Measurements from ENCODE around the gene KRT7. TPM values are rescaled to one million over a fixed set of nuclear protein-coding genes. Genes with fewer than 3 reads are reported as not detected.

Gene KRT7
- total RNA-seq, 1 donor from 2014 or later: not detected

DNA sequence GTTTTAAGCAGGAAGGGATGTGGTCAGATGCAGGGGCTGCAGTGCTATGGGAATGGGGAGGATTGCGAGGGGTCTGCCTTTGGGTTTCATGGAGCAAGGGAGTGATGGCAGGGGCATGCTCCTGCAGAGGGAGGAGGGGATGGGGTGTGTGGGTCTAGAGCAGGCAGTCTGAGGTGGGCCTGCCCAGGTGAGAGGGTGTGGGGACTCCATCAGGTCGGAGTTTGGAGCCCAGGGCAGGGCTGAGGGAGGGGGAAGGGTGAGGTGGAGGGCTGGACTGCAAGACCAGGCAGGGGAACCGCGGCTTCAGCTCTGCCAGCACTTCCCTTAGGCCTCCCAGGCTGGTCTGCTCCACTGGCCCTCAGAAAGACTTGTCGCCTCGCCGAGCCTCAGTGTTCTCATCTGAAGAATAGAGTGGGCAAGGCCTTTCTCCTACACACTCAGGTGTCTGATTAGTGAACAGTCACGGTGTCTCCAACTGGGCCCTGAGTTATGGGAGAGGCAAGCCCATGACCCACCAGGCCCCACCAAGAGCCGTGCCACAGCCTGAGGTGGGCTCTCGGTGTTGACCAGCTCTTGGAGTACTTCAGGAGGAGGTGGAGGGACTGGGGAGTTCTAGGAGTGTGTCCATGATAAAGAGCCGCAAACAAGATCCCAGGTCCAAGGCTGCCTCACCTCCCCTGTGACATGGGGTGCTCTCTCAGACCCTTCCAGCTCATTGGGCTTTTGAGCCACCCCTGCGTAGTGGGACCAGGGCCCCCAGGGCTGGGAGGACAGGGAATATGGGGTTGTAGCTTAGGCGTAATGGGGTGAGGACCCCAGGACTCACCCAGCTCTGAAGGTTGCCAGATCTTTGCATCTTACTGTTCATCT lies 21.1 kb upstream of the KRT7 start:
- Histone ChIP-seq H3K9ac (ENCODE audit: low read depth in 1 of 3, low read length in 3 of 3) (peak overlapping the region in 1 of 3 donors; percentile 16), H3K27me3 (ENCODE audit: control insufficient read depth in 3 of 3, insufficient read depth in 3 of 3, low read length in 3 of 3) (no peaks in the 10 kb centered on the region), H3K27ac (ENCODE audit: low read depth, low read length) (no peak overlapping the region), H3K9me3 (ENCODE audit: control insufficient read depth in 3 of 3, low read length in 3 of 3) (no peaks in the 10 kb centered on the region), H3K4me3 (ENCODE audit: low read length in 3 of 3) (no peak overlapping the region), H3K4me1 (ENCODE audit: control insufficient read depth in 3 of 3, insufficient read depth in 3 of 3, low read length in 3 of 3) (peaks cover 23 to 41% (median 39%) of the 10 kb centered on the region in 3 donors), H3K36me3 (ENCODE audit: control insufficient read depth in 3 of 3, insufficient read depth in 3 of 3, low read length in 3 of 3) (no peaks in the 10 kb centered on the region)

DNA sequence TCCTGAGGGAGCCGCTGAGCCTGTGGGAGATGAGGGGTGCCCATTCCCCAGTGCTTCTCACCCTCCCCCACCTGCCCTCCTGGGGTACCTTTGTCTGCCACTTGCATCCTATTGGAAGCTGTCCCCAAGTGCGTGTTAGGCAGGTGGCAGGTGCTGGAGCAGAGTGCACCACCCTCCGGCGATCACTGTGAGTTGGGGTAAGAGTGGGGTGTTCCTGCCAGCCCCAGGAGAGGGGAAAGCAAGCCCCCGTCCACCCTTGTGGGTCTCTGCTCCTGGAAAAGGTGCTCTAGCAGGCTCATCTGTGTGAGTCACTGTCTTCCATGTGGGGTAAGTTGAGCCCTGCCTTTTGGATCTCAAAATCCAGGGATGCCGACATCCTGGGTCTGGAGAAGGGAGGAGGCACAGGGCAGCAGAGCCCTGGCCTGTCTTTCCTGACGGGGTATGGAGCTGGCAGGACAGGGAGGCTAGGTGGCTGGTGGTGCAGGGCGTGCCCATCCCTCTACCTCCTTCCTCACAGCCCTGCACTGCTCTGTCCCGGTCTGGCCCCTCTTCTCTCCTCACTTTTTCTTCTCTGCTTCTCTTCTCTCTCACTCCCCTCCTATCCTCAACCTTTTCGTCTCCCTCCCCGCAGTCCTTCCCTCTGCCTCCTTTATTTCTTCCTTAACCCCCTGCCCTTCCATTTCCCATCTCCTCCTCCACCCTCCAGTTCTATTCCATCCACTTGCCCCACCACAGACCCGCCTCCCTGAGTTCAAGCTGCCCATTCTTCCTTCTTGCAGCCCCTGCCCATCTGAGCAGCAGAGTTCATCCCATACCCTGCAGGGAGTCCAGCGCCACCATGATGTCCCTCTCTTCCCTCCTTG lies 20.1 kb upstream of the KRT7 start:
- Histone ChIP-seq H3K27me3 (ENCODE audit: control insufficient read depth in 3 of 3, insufficient read depth in 3 of 3, low read length in 3 of 3) (no peaks in the 10 kb centered on the region), H3K4me3 (ENCODE audit: low read length in 3 of 3) (no peak overlapping the region), H3K27ac (ENCODE audit: low read depth, low read length) (no peak overlapping the region), H3K36me3 (ENCODE audit: control insufficient read depth in 3 of 3, insufficient read depth in 3 of 3, low read length in 3 of 3) (no peaks in the 10 kb centered on the region), H3K9me3 (ENCODE audit: control insufficient read depth in 3 of 3, low read length in 3 of 3) (no peaks in the 10 kb centered on the region), H3K4me1 (ENCODE audit: control insufficient read depth in 3 of 3, insufficient read depth in 3 of 3, low read length in 3 of 3) (peaks cover 13 to 36% (median 33%) of the 10 kb centered on the region in 3 donors), H3K9ac (ENCODE audit: low read depth in 1 of 3, low read length in 3 of 3) (peak overlapping the region in 1 of 3 donors; percentile 16)

DNA sequence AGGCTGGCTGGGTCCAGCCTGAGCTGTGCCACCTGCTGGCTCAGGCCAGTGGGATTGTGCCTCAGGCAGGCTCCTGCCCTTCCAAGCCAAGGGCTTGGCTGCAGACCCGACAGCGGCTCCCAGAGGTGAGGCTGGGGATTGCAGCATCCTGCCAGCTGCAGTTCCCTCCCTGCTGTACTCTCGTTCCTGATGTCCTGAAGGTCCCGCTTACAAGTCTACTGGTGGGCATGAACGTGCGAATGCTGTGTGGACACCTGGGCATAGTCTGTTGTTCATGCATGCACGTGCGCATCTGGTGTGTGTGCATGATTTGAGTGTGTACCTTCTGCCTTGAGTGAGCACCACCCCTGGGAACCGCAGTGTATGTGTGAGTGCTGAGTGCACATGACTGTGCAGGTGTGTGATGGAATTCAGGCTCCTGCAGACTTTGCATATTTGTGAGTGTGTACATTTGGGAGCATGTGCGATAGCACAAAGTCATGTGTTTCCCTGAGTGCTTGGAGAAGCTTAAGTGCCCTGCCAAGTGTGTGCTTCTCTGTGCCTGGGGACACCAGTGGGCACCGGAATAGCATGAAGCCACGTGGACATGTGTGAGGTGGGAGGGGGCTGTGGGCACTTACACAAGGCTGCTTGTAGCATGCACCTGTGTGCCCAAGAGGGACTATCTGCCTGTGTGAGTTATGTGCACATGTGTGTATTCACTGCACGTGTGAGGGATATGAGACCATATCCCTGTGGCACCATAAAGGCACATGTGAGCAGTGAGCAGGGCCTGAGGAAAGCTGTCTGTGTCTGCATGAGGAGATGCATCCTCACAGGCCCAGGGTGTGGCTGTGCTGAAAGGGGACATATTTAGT lies 19.3 kb upstream of the KRT7 start:
- Histone ChIP-seq H3K36me3 (ENCODE audit: control insufficient read depth in 3 of 3, insufficient read depth in 3 of 3, low read length in 3 of 3) (no peaks in the 10 kb centered on the region), H3K27me3 (ENCODE audit: control insufficient read depth in 3 of 3, insufficient read depth in 3 of 3, low read length in 3 of 3) (no peaks in the 10 kb centered on the region), H3K9ac (ENCODE audit: low read depth in 1 of 3, low read length in 3 of 3) (no peak overlapping the region), H3K9me3 (ENCODE audit: control insufficient read depth in 3 of 3, low read length in 3 of 3) (no peaks in the 10 kb centered on the region), H3K27ac (ENCODE audit: low read depth, low read length) (no peak overlapping the region), H3K4me1 (ENCODE audit: control insufficient read depth in 3 of 3, insufficient read depth in 3 of 3, low read length in 3 of 3) (peaks cover 5 to 27% (median 24%) of the 10 kb centered on the region in 3 donors), H3K4me3 (ENCODE audit: low read length in 3 of 3) (no peak overlapping the region)

DNA sequence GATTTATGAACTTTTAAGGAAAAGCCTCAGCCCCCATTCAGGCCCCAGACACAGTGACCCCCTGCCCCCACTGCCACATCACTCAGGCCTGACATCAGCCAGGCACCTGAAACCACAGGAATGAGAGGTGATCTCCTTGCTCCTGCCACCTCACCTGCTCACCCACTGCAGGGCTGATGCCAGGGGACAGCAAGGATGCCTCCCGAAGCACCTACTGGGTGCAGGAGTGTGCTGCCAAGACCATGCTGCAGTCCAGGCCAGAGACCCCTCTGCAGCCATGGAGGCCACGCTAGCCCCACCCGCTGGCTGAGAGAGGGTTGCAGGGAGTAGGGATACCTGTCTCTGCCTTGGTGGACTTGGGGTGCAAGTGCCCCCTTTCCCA lies 18.6 kb upstream of the KRT7 start:
- H3K27me3 ChIP-seq (ENCODE audit: control insufficient read depth in 3 of 3, insufficient read depth in 3 of 3, low read length in 3 of 3): no peaks in the 10 kb centered on the region
- no peaks in the 10 kb centered on the region for H3K9me3 ChIP-seq (ENCODE audit: control insufficient read depth in 3 of 3, low read length in 3 of 3)
- no peaks in the 10 kb centered on the region for H3K36me3 ChIP-seq (ENCODE audit: control insufficient read depth in 3 of 3, insufficient read depth in 3 of 3, low read length in 3 of 3)
- H3K4me1 ChIP-seq (ENCODE audit: control insufficient read depth in 3 of 3, insufficient read depth in 3 of 3, low read length in 3 of 3): peaks cover 2 to 24% (median 23%) of the 10 kb centered on the region in 3 donors
- H3K4me3 ChIP-seq (ENCODE audit: low read length in 3 of 3): no peak overlapping the region
- no peak overlapping the region for H3K9ac ChIP-seq (ENCODE audit: low read depth in 1 of 3, low read length in 3 of 3)
- H3K27ac ChIP-seq (ENCODE audit: low read depth, low read length): no peak overlapping the region

DNA sequence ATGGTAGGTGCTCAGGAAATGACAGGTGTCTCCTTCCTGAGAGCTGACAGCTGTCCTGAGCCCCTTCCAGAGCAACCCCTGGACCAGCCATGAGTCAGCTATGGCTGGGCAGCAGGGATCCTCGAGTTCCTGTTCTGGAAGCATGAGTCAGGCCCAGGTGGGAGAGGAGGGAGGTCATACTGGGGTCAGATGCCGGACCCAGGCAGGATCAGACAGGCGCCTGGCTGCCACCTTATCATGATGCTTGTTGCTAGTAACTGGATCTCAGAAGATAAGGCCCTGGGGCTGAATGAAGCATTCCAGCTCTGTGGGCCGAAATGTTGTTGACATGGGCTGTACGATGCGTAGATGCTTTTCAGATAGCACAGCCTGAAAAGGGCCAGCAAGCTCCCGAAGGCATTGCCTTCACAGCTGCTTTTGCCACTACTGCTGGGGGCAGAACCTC lies 17.4 kb upstream of the KRT7 start:
- Histone ChIP-seq H3K9me3 (ENCODE audit: control insufficient read depth in 3 of 3, low read length in 3 of 3) (no peaks in the 10 kb centered on the region), H3K36me3 (ENCODE audit: control insufficient read depth in 3 of 3, insufficient read depth in 3 of 3, low read length in 3 of 3) (no peaks in the 10 kb centered on the region), H3K27me3 (ENCODE audit: control insufficient read depth in 3 of 3, insufficient read depth in 3 of 3, low read length in 3 of 3) (no peaks in the 10 kb centered on the region), H3K4me3 (ENCODE audit: low read length in 3 of 3) (no peak overlapping the region), H3K27ac (ENCODE audit: low read depth, low read length) (no peak overlapping the region), H3K4me1 (ENCODE audit: control insufficient read depth in 3 of 3, insufficient read depth in 3 of 3, low read length in 3 of 3) (peaks cover 2 to 24% (median 22%) of the 10 kb centered on the region in 3 donors), H3K9ac (ENCODE audit: low read depth in 1 of 3, low read length in 3 of 3) (no peak overlapping the region)

- H3K36me3 ChIP-seq (ENCODE audit: control insufficient read depth in 3 of 3, insufficient read depth in 3 of 3, low read length in 3 of 3): no peaks in the 10 kb centered on the region
- H3K27me3 ChIP-seq (ENCODE audit: control insufficient read depth in 3 of 3, insufficient read depth in 3 of 3, low read length in 3 of 3): no peaks in the 10 kb centered on the region
- H3K9ac ChIP-seq (ENCODE audit: low read depth in 1 of 3, low read length in 3 of 3): no peak overlapping the region
- no peak overlapping the region for H3K27ac ChIP-seq (ENCODE audit: low read depth, low read length)
- H3K9me3 ChIP-seq (ENCODE audit: control insufficient read depth in 3 of 3, low read length in 3 of 3): no peaks in the 10 kb centered on the region
- H3K4me1 ChIP-seq (ENCODE audit: control insufficient read depth in 3 of 3, insufficient read depth in 3 of 3, low read length in 3 of 3): peaks cover 2 to 24% (median 22%) of the 10 kb centered on the region in 3 donors
- no peak overlapping the region for H3K4me3 ChIP-seq (ENCODE audit: low read length in 3 of 3)
Measured at GRCh38 chr12:52216100-52216499, 16.9 kb upstream of the KRT7 start.

GRCh38 chr12:52216807-52217206 lies 16.2 kb upstream of the KRT7 start:
- no peak overlapping the region for H3K4me3 ChIP-seq (ENCODE audit: low read length in 3 of 3)
- no peaks in the 10 kb centered on the region for H3K36me3 ChIP-seq (ENCODE audit: control insufficient read depth in 3 of 3, insufficient read depth in 3 of 3, low read length in 3 of 3)
- H3K27me3 ChIP-seq (ENCODE audit: control insufficient read depth in 3 of 3, insufficient read depth in 3 of 3, low read length in 3 of 3): peaks cover under 1 to 4% (median 1%) of the 10 kb centered on the region in 3 donors
- no peak overlapping the region for H3K27ac ChIP-seq (ENCODE audit: low read depth, low read length)
- peaks cover 2 to 24% (median 22%) of the 10 kb centered on the region in 3 donors for H3K4me1 ChIP-seq (ENCODE audit: control insufficient read depth in 3 of 3, insufficient read depth in 3 of 3, low read length in 3 of 3)
- H3K9me3 ChIP-seq (ENCODE audit: control insufficient read depth in 3 of 3, low read length in 3 of 3): no peaks in the 10 kb centered on the region
- H3K9ac ChIP-seq (ENCODE audit: low read depth in 1 of 3, low read length in 3 of 3): peak overlapping the region in 1 of 3 donors; percentile 8

DNA sequence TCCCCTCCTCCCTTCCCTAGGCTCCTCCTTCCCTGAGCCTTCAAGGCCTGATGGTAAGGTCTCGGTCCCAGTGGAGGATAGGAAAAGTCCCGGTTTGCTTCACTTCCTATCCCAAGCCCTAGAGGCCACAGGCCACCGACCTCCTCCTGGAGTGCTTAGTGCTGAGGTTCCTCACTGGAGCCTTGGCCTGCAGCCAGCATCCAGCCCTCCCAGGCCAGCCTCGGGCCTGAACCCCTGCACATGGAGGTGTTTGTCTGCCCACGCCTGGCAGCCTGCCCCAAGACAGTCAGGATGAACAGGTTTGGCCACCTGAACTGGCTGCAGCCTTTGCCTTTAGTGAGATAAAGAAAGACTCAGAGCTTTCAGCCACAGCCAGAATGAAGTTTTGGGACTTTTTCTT lies 15.8 kb upstream of the KRT7 start:
- Histone ChIP-seq H3K9ac (ENCODE audit: low read depth in 1 of 3, low read length in 3 of 3) (no peak overlapping the region), H3K4me3 (ENCODE audit: low read length in 3 of 3) (no peak overlapping the region), H3K27ac (ENCODE audit: low read depth, low read length) (no peak overlapping the region), H3K27me3 (ENCODE audit: control insufficient read depth in 3 of 3, insufficient read depth in 3 of 3, low read length in 3 of 3) (peaks cover 5 to 8% (median 6%) of the 10 kb centered on the region in 3 donors), H3K4me1 (ENCODE audit: control insufficient read depth in 3 of 3, insufficient read depth in 3 of 3, low read length in 3 of 3) (peaks cover 2 to 24% (median 22%) of the 10 kb centered on the region in 3 donors), H3K36me3 (ENCODE audit: control insufficient read depth in 3 of 3, insufficient read depth in 3 of 3, low read length in 3 of 3) (no peaks in the 10 kb centered on the region), H3K9me3 (ENCODE audit: control insufficient read depth in 3 of 3, low read length in 3 of 3) (no peaks in the 10 kb centered on the region)

DNA sequence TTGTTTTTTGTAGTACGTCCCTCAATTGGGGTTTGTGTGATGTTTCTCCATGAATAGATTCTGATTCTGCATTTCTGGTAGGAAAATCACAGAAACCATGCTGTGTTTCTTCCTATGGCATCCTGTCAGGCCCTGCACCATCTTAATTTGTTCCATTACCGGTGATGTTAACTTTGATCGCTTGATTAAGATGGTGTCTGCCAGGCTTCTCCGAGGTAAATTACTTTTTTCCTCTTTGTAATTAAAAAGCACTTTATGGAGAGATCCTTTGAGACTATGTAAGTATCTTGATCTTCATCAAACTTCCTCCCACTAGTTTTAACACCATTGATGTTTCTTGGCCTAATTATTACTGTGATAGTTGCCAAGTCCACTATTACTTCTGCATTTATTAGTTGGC lies 15.0 kb upstream of the KRT7 start:
- Histone ChIP-seq H3K36me3 (ENCODE audit: control insufficient read depth in 3 of 3, insufficient read depth in 3 of 3, low read length in 3 of 3) (no peaks in the 10 kb centered on the region), H3K27ac (ENCODE audit: low read depth, low read length) (no peak overlapping the region), H3K9me3 (ENCODE audit: control insufficient read depth in 3 of 3, low read length in 3 of 3) (no peaks in the 10 kb centered on the region), H3K4me1 (ENCODE audit: control insufficient read depth in 3 of 3, insufficient read depth in 3 of 3, low read length in 3 of 3) (peaks cover 2 to 24% (median 22%) of the 10 kb centered on the region in 3 donors), H3K9ac (ENCODE audit: low read depth in 1 of 3, low read length in 3 of 3) (no peak overlapping the region), H3K27me3 (ENCODE audit: control insufficient read depth in 3 of 3, insufficient read depth in 3 of 3, low read length in 3 of 3) (peaks cover 5 to 9% (median 7%) of the 10 kb centered on the region in 3 donors), H3K4me3 (ENCODE audit: low read length in 3 of 3) (no peak overlapping the region)
